Activated CD4-positive, alpha-beta memory T cell treated with anti-CD3 and anti-CD28 coated beads for 36 hours (primary cell): ENCODE measurements around the gene TMEM115. TPM values are rescaled to one million over a fixed set of nuclear protein-coding genes. Genes with fewer than 3 reads are reported as not detected.

Experiments used
- CTCF ChIA-PET: fragments of 350-600 bp; sonication (Branson Sonifier 250); formaldehyde crosslinking; loops from one replicate; lab custom pipeline; 2021; ENCODE audit warnings: antibody characterized with exemption, inconsistent platforms; lab: Charles Lee
- POLR2A ChIA-PET: fragments of 350-600 bp; sonication (Branson Sonifier 250); formaldehyde crosslinking; loops from one replicate; lab custom pipeline; 2021; ENCODE audit warnings: antibody characterized with exemption; lab: Charles Lee
- DNase-seq: peaks from one replicate; pipeline ENCODE4 v3.0.0-alpha.2; 2020
- H3K27ac Mint-ChIP-seq: one replicate; pipeline ENCODE4 v1.8.0; 2021; ENCODE audit warnings: mixed read lengths
- H3K27me3 Mint-ChIP-seq: one replicate; pipeline ENCODE4 v1.8.0; 2021; ENCODE audit warnings: mixed read lengths
- H3K36me3 Mint-ChIP-seq: one replicate; pipeline ENCODE4 v1.8.0; 2021; ENCODE audit warnings: mixed read lengths
- H3K4me1 Mint-ChIP-seq: one replicate; pipeline ENCODE4 v1.8.0; 2021; ENCODE audit warnings: low read depth, mixed read lengths
- H3K4me3 Mint-ChIP-seq: one replicate; pipeline ENCODE4 v1.8.0; 2021; ENCODE audit warnings: mild to moderate bottlenecking, mixed read lengths
- H3K9me3 Mint-ChIP-seq: one replicate; pipeline ENCODE4 v1.8.0; 2021; ENCODE audit warnings: mixed read lengths
- intact Hi-C: fragments of 100-400 bp; cut with micrococcal nuclease; formaldehyde crosslinking; loops from one replicate; pipeline ENCODE4 v1.15.1; 2023
- total RNA-seq, 2 experiments: library from RNA; stranded (reverse); gene quantifications; one replicate each; pipeline ENCODE4 v1.2.3, GENCODE V29; 2021

The TMEM115 gene
- total RNA-seq, 2 experiments from 2014 or later: 16.0 TPM

- H3K27ac Mint-ChIP-seq: no peak overlapping the region
- ChIA-PET CTCF (interaction anchor here (0.8 to 4.4 kb wide), 5 partner anchors 9 to 259 kb away, joined by 3 to 34 read pairs (median 3); no protein-coding TSS in a partner anchor), POLR2A (interaction anchor here (1.1 to 1.6 kb wide), 3 partner anchors 9 to 20 kb away, joined by 3 to 5 read pairs (median 3); no protein-coding TSS in a partner anchor)
- H3K27me3 Mint-ChIP-seq: no peaks in the 10 kb centered on the region
- H3K9me3 Mint-ChIP-seq: no peaks in the 10 kb centered on the region
- intact Hi-C loops: loop anchor here (5.0 to 10.0 kb wide), 3 partner anchors 210 to 1147 kb away; partner anchors contain the start of genes C3orf18, DCAF1, HEMK1 and RBM15B
- H3K4me3 Mint-ChIP-seq: peak overlapping the region; percentile 95
- DNase-seq: no peak
- peaks cover 43% of the 10 kb centered on the region for H3K4me1 Mint-ChIP-seq
- peaks cover 24% of the 10 kb centered on the region for H3K36me3 Mint-ChIP-seq
Observed at GRCh38 chr3:50357481-50357880, 1.8 kb downstream of the TMEM115 start.

- intact Hi-C loops: loop anchor here (5.0 to 10.0 kb wide), 3 partner anchors 211 to 1148 kb away; partner anchors contain the start of genes C3orf18, DCAF1, HEMK1 and RBM15B
- Mint-ChIP-seq H3K9me3 (no peaks in the 10 kb centered on the region), H3K27ac (no peak overlapping the region), H3K4me1 (peaks cover 48% of the 10 kb centered on the region), H3K27me3 (no peaks in the 10 kb centered on the region), H3K36me3 (peaks cover 24% of the 10 kb centered on the region), H3K4me3 (no peak overlapping the region)
- CTCF ChIA-PET: interaction anchor here (1.2 to 4.4 kb wide), 3 partner anchors 8 to 186 kb away, joined by 3 to 34 read pairs (median 3); no protein-coding TSS in a partner anchor
- no peak for DNase-seq
- POLR2A ChIA-PET: interaction anchor here (1.4 to 1.6 kb wide), 3 partner anchors 8 to 20 kb away, joined by 3 to 5 read pairs (median 4); no protein-coding TSS in a partner anchor
Observed at GRCh38 chr3:50356553-50356952, 2.8 kb downstream of the TMEM115 start.

- ChIA-PET CTCF (interaction anchor here (1.2 to 4.4 kb wide), 2 partner anchors 8 to 161 kb away, joined by 3 to 34 read pairs; no protein-coding TSS in a partner anchor), POLR2A (interaction anchor here (1.5 to 1.6 kb wide), 2 partner anchors 17 to 19 kb away, joined by 4 to 5 read pairs; no protein-coding TSS in a partner anchor)
- intact Hi-C loops: loop anchor here (5.0 to 10.0 kb wide), 3 partner anchors 211 to 1149 kb away; partner anchors contain the start of genes C3orf18, DCAF1, HEMK1 and RBM15B
- H3K9me3 Mint-ChIP-seq: no peaks in the 10 kb centered on the region
- H3K27me3 Mint-ChIP-seq: no peaks in the 10 kb centered on the region
- no peak overlapping the region for H3K4me3 Mint-ChIP-seq
- H3K27ac Mint-ChIP-seq: no peak overlapping the region
- DNase-seq: no peak
- H3K36me3 Mint-ChIP-seq: peaks cover 24% of the 10 kb centered on the region
- H3K4me1 Mint-ChIP-seq: peaks cover 54% of the 10 kb centered on the region
Observed at GRCh38 chr3:50355829-50356552, 3.3 kb downstream of the TMEM115 start.

- Mint-ChIP-seq H3K9me3 (no peaks in the 10 kb centered on the region), H3K36me3 (peaks cover 24% of the 10 kb centered on the region), H3K4me3 (no peak overlapping the region), H3K27ac (no peak overlapping the region), H3K4me1 (peaks cover 59% of the 10 kb centered on the region), H3K27me3 (no peaks in the 10 kb centered on the region)
- no peak for DNase-seq
- ChIA-PET POLR2A (interaction anchor here (1.2 to 2.2 kb wide), 2 partner anchors 17 to 62 kb away, joined by 4 to 16 read pairs; partner anchors contain the start of gene IFRD2), CTCF (interaction anchor here (1.0 to 2.9 kb wide), 3 partner anchors 14 to 1080 kb away, joined by 3 to 16 read pairs (median 7); partner anchors contain the start of gene RASSF1)
- intact Hi-C loops: loop anchor here (5.0 to 10.0 kb wide), 4 partner anchors 212 to 1150 kb away; partner anchors contain the start of genes C3orf18, CISH, DCAF1 and HEMK1
Observed at GRCh38 chr3:50354850-50355249, 4.5 kb downstream of the TMEM115 start.

- intact Hi-C loops: loop anchor here (5.0 to 10.0 kb wide), 3 partner anchors 258 to 1151 kb away; partner anchors contain the start of genes CISH, DCAF1 and RBM15B
- no peak overlapping the region for H3K4me3 Mint-ChIP-seq
- H3K4me1 Mint-ChIP-seq: peaks cover 61% of the 10 kb centered on the region
- no peak for DNase-seq
- CTCF ChIA-PET: interaction anchor here (0.9 to 2.9 kb wide), 5 partner anchors 11 to 1080 kb away, joined by 3 to 16 read pairs (median 4); partner anchors contain the start of gene RASSF1
- H3K9me3 Mint-ChIP-seq: no peaks in the 10 kb centered on the region
- H3K36me3 Mint-ChIP-seq: peaks cover 22% of the 10 kb centered on the region
- no peak overlapping the region for H3K27ac Mint-ChIP-seq
- POLR2A ChIA-PET: interaction anchor here (1.0 to 2.2 kb wide), 4 partner anchors 13 to 61 kb away, joined by 3 to 16 read pairs (median 4); partner anchors contain the start of genes IFRD2, RASSF1 and TUSC2
- no peaks in the 10 kb centered on the region for H3K27me3 Mint-ChIP-seq
Observed at GRCh38 chr3:50354186-50354764, 5.0 kb downstream of the TMEM115 start.

- ChIA-PET CTCF (interaction anchor here (0.6 to 2.9 kb wide), 6 partner anchors 8 to 32 kb away, joined by 3 to 16 read pairs (median 4); partner anchors contain the start of gene RASSF1), POLR2A (interaction anchor here (0.9 to 2.2 kb wide), 4 partner anchors 13 to 257 kb away, joined by 3 to 16 read pairs (median 4); partner anchors contain the start of genes RASSF1 and TUSC2)
- Mint-ChIP-seq H3K4me1 (peaks cover 69% of the 10 kb centered on the region), H3K27me3 (no peaks in the 10 kb centered on the region), H3K27ac (peak overlapping the region; percentile 58), H3K4me3 (no peak overlapping the region), H3K36me3 (peaks cover 23% of the 10 kb centered on the region), H3K9me3 (no peaks in the 10 kb centered on the region)
- DNase-seq: no peak
- intact Hi-C loops: loop anchor here (5.0 to 10.0 kb wide), 3 partner anchors 259 to 1151 kb away; partner anchors contain the start of genes CISH, DCAF1 and RBM15B
Observed at GRCh38 chr3:50353245-50354004, 5.9 kb downstream of the TMEM115 start.

GRCh38 chr3:50352781-50353180 lies 6.5 kb downstream of the TMEM115 start:
- POLR2A ChIA-PET: interaction anchor here (0.9 to 2.2 kb wide), 3 partner anchors 12 to 257 kb away, joined by 3 to 16 read pairs (median 7); partner anchors contain the start of gene RASSF1
- Mint-ChIP-seq H3K36me3 (peaks cover 22% of the 10 kb centered on the region), H3K27me3 (no peaks in the 10 kb centered on the region), H3K27ac (peak overlapping the region; percentile 58), H3K4me1 (peaks cover 69% of the 10 kb centered on the region), H3K4me3 (no peak overlapping the region), H3K9me3 (no peaks in the 10 kb centered on the region)
- DNase-seq: peak; percentile 40
- CTCF ChIA-PET: interaction anchor here (1.2 to 2.9 kb wide), 3 partner anchors 8 to 15 kb away, joined by 4 to 16 read pairs (median 7); partner anchors contain the start of gene RASSF1
- intact Hi-C loops: loop anchor here (5.0 to 10.0 kb wide), 3 partner anchors 260 to 1152 kb away; partner anchors contain the start of genes CISH, DCAF1 and RBM15B

- ChIA-PET POLR2A (interaction anchor here (0.9 to 5.7 kb wide), 6 partner anchors 8 to 218 kb away, joined by 3 to 93 read pairs (median 4); partner anchors contain the start of genes HEMK1, HYAL3, NAA80 and RASSF1), CTCF (interaction anchor here (0.7 to 4.9 kb wide), 5 partner anchors 11 to 219 kb away, joined by 3 to 39 read pairs (median 5); partner anchors contain the start of gene RASSF1)
- Mint-ChIP-seq H3K27me3 (no peaks in the 10 kb centered on the region), H3K9me3 (no peaks in the 10 kb centered on the region), H3K4me1 (peaks cover 62% of the 10 kb centered on the region), H3K36me3 (peaks cover 21% of the 10 kb centered on the region), H3K27ac (peak overlapping the region; percentile 97), H3K4me3 (peak overlapping the region; percentile 94)
- DNase-seq: peak; percentile 29
- intact Hi-C loops: loop anchor here (1.0 to 10.0 kb wide), 5 partner anchors 8 to 1153 kb away; partner anchors contain the start of genes CISH, DCAF1, RBM15B and TMEM115
Observed at GRCh38 chr3:50351323-50351697, 8.0 kb downstream of the TMEM115 start.

- Mint-ChIP-seq H3K4me3 (peak within 1 kb of the TSS; percentile 94), H3K27ac (peak within 1 kb of the TSS; percentile 97), H3K27me3 (no peaks in the 10 kb centered on the region), H3K4me1 (peaks cover 62% of the 10 kb centered on the region), H3K36me3 (peaks cover 21% of the 10 kb centered on the region), H3K9me3 (no peaks in the 10 kb centered on the region)
- intact Hi-C loops: loop anchor here (1.0 to 10.0 kb wide), 6 partner anchors 9 to 1154 kb away; partner anchors contain the start of genes CISH, DCAF1, RBM15B and TMEM115
- POLR2A ChIA-PET: interaction anchor here (0.9 to 5.7 kb wide), 9 partner anchors 9 to 220 kb away, joined by 3 to 93 read pairs (median 3); partner anchors contain the start of genes C3orf18, HEMK1, HYAL3 and NAA80
- CTCF ChIA-PET: interaction anchor here (0.7 to 4.9 kb wide), 10 partner anchors 10 to 265 kb away, joined by 3 to 39 read pairs (median 5); partner anchors contain the start of genes HYAL3, NAA80 and RASSF1
- peak; percentile 100 for DNase-seq
Observed at GRCh38 chr3:50350527-50351322, 8.6 kb downstream of the TMEM115 start, which contains the start of the genes CYB561D2 and NPRL2. Gene CYB561D2, plus strand, starts transcription at chr3:50350862. Its CDS starts 572 bp downstream, at chr3:50351434. Gene NPRL2, minus strand, starts transcription at chr3:50350775. Its CDS starts 123 bp downstream, at chr3:50350652.
